NT2/D1 (cell line): ENCODE data around the gene PPP1R26.
A peak's percentile ranks its signal among the peaks of the same experiment; 100 is the strongest.

Source experiments
- DNase-seq: peaks from one replicate; pipeline ENCODE4 v3.0.0-alpha.2; 2011; ENCODE audit warnings: low read depth, low spot score
- H3K27me3 ChIP-seq: 2 replicates; pipeline ENCODE4 v1.6.0; 2011; ENCODE audit warnings: mild to moderate bottlenecking; ENCODE audit not compliant: insufficient read length, insufficient read depth
- H3K36me3 ChIP-seq: 2 replicates; pipeline ENCODE4 v1.6.1; 2011; ENCODE audit warnings: mild to moderate bottlenecking, low read length, mixed read lengths; ENCODE audit not compliant: insufficient read depth, insufficient read length
- H3K4me1 ChIP-seq: 2 replicates; pipeline ENCODE4 v1.5.1; 2011; ENCODE audit not compliant: insufficient read depth, insufficient read length
- H3K4me3 ChIP-seq: 2 replicates; pipeline ENCODE4 v1.5.1; 2011; ENCODE audit warnings: low read depth; ENCODE audit not compliant: insufficient read length
- H3K9ac ChIP-seq: 2 replicates; pipeline ENCODE4 v1.6.0; 2011; ENCODE audit warnings: low read depth; ENCODE audit not compliant: insufficient read length
- H3K9me3 ChIP-seq: 2 replicates; pipeline ENCODE4 v1.5.1; 2011; ENCODE audit warnings: mild to moderate bottlenecking, low read length; ENCODE audit not compliant: insufficient read depth
- SUZ12 ChIP-seq: IDR thresholded peaks from 2 replicates; pipeline ENCODE4 v1.6.1; 2011; ENCODE audit not compliant: insufficient read length, insufficient read depth; ENCODE audit errors: extremely low read depth
- YY1 ChIP-seq: IDR thresholded peaks from 2 replicates; pipeline ENCODE4 v1.6.1; 2011; ENCODE audit not compliant: insufficient read length, insufficient read depth
- ZNF274 ChIP-seq: IDR thresholded peaks from 2 replicates; pipeline ENCODE4 v1.6.1; 2011; ENCODE audit warnings: mild to moderate bottlenecking, low read depth, low read length

Gene PPP1R26

DNA sequence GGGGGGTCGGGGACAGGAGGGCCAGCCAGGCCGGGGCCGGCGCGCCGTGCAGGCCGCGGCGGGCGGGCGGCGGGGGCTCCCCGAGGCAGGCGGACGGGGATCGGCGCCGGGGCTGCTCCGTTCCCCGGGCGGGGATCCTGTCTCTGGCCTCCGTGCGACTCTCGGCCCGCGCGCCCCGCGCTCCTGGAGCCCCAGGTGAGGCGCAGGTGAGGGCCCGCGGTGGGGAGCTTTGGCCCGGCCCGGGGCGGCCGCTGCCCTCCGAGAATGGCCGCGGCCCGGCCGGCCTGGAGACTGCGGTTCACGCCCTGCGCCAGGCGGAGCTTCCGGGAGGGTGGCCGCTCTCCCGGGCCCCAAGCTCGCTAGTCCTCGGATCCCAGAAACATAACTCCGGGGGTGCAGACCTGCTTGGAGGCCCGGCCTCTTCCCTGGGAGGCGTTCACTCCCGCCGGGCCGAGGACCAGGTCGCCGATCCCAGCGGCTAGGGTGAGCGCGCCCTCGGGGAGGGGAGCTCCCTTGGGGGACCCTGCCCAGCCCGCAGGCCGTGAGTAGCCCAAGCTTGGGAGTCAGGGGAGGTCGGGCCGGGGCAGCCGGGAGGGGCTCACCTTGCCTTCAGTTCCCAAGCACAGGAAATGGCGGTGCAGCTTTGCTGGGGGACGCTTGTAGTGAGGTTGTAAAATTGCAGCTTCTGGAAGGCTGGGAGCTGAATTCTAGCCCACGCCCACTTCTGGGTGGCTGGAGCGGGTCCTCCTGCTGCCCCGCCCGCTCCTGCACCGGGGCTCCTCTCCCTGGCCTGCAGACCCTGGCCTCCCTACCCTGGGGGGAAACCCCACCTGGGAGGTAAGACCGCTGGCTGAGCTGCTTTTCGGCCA lies 723 bp downstream of the PPP1R26 start:
- Histone ChIP-seq H3K4me3 (peak overlapping the region; percentile 79), H3K36me3 (peaks cover 36% of the 10 kb centered on the region), H3K27me3 (no peaks in the 10 kb centered on the region), H3K4me1 (peaks cover 2% of the 10 kb centered on the region), H3K9ac (peak overlapping the region; percentile 90), H3K9me3 (no peaks in the 10 kb centered on the region)
- TF ChIP-seq YY1, result no peak
- TF ChIP-seq ZNF274, result no peak
- no peak for TF ChIP-seq SUZ12
- DNase-seq, result no peak

DNA sequence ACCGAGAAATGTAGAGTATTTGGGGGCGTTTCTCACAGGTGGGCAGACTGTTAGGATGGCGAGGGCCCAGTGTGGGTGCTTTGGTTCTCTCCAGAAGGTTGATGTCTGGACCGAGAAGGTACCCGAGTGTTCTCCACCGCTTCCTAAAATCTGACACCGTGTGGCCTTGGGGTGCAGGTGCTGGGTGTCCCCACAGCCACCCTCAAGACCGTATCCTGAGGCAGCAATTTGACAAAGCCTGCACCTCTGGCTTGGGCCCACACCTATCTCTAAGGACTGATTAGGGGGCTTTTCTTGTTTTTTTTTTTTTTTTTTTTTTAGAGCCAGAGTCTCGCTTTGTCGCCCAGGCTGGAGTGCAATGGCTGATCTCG lies 1.3 kb downstream of the PPP1R26 start:
- TF ChIP-seq ZNF274, result no peak
- no peak for TF ChIP-seq SUZ12
- TF ChIP-seq YY1, result no peak
- H3K27me3 ChIP-seq, result no peaks in the 10 kb centered on the region
- no peak for DNase-seq
- H3K4me3 ChIP-seq, result peak overlapping the region; percentile 79
- H3K36me3 ChIP-seq, result peaks cover 37% of the 10 kb centered on the region
- H3K4me1 ChIP-seq, result peaks cover 2% of the 10 kb centered on the region
- peak overlapping the region; percentile 90 for H3K9ac ChIP-seq
- H3K9me3 ChIP-seq, result no peaks in the 10 kb centered on the region

DNA sequence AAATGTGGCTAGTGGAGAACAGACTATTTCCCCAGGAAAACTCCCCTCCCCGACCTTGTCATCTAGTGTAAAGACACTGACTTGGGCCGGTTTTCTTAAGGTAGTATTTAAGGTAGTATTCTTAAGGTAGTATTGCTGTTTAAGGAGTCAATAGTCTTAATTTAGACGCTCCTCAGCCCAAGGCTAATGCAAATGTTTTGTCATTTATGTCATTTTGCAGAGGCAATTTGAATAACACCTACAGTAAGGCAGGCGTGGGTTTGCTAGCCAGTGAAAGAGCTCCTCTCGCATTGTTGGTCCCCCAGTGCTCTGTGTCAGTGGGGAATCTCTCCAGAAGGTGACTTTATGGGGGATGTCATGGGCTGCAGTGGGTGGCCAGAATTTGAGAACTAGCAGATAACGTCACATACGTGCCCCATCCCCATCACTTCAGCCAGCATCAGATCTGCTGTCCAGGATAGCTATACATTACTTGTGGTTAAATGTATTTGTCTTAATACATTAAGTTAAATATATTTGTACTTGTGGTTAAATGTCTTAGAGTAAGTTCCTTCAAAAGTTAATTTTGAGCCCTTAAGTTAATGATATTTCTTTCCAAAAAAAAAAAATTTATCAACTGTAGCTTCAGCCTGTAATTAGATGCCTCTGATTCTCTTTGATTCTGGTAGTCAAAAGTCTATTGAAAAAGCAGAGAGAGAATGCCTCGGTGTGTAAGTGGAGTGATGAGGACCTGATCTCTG lies 2.6 kb downstream of the PPP1R26 start:
- Histone ChIP-seq H3K9me3 (no peaks in the 10 kb centered on the region), H3K36me3 (peaks cover 49% of the 10 kb centered on the region), H3K4me1 (peaks cover 2% of the 10 kb centered on the region), H3K27me3 (no peaks in the 10 kb centered on the region), H3K9ac (no peak overlapping the region), H3K4me3 (no peak overlapping the region)
- TF ChIP-seq ZNF274 (no peak), SUZ12 (no peak), YY1 (no peak)
- DNase-seq, result no peak

DNA sequence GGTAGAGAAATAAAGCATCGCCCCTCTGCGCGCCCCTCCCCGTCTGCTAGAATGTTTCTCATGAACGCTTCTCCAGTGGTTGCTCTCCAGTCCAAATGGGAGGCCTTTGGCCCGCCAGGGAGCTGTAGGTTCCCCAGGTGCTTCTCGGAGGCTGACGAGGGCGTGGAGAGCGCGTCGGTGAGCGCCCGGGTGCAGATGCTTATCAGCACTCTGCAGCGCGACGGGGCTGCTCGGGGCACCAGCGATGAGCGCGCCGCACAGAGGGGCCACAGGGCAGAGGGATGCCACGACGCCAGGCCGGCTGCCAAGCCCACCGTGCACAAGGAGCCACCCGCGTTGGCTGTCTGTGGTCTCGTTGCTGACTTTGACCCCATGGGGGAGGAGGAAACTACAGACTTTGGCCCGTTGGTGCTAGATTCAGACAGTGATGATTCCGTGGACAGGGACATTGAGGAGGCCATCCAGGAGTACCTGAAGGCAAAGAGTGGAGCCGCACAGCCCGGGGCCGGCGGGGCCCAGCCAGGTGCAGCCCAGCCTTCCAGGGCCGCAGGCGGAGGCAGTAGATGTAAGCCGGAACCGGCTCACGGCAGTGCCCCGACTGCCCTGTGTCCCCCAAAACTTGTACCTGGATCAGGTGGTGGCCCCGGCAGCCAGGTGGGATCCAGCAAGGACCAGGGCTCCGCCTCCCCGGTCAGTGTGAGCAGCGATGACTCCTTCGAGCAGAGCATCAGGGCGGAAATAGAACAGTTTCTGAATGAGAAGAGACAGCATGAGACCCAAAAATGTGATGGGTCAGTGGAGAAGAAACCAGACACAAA lies 5.1 kb downstream of the PPP1R26 start:
- peaks cover 70% of the 10 kb centered on the region for H3K36me3 ChIP-seq
- DNase-seq, result no peak
- H3K9ac ChIP-seq, result no peak overlapping the region
- no peak overlapping the region for H3K4me3 ChIP-seq
- H3K4me1 ChIP-seq, result no peaks in the 10 kb centered on the region
- TF ChIP-seq SUZ12, result no peak
- TF ChIP-seq YY1, result no peak
- TF ChIP-seq ZNF274, result no peak
- H3K9me3 ChIP-seq, result no peaks in the 10 kb centered on the region
- no peaks in the 10 kb centered on the region for H3K27me3 ChIP-seq

DNA sequence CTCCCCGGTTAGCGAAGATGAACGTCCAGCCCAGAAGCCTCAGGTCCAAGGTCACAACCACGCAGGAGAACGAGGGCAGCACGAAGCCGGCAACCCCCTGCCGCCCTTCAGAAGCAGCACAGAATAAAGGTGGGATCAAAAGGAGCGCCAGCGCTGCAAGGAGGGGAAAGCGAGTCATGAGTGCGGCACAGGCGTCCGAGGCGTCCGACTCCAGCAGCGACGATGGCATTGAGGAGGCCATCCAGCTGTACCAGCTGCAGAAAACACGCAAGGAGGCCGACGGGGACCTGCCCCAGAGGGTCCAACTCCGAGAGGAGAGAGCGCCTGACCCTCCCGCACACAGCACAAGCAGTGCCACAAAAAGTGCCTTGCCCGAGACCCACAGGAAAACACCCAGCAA lies 5.8 kb downstream of the PPP1R26 start:
- no peak overlapping the region for H3K9ac ChIP-seq
- H3K36me3 ChIP-seq, result peaks cover 70% of the 10 kb centered on the region
- H3K9me3 ChIP-seq, result no peaks in the 10 kb centered on the region
- H3K4me3 ChIP-seq, result no peak overlapping the region
- no peak for TF ChIP-seq ZNF274
- TF ChIP-seq SUZ12, result no peak
- no peak for TF ChIP-seq YY1
- peaks cover 4% of the 10 kb centered on the region for H3K4me1 ChIP-seq
- no peaks in the 10 kb centered on the region for H3K27me3 ChIP-seq
- DNase-seq, result no peak

DNA sequence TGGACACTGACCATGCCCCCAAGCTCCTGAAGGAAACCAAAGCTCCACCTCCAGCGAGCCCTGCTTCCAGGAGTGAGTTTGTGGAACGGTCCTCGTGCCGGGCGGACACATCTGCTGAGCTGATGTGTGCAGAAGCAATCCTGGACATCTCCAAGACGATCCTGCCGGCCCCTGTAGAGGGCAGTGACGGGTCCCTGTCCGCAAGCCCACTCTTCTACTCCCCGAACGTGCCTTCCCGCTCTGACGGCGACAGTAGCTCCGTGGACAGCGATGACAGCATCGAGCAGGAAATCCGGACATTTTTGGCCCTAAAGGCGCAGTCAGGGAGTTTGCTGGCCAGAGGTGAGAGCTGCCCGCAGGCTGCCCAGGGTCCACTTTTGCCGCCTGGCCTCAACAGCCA lies 6.2 kb downstream of the PPP1R26 start:
- Histone ChIP-seq H3K9me3 (no peaks in the 10 kb centered on the region), H3K36me3 (peaks cover 70% of the 10 kb centered on the region), H3K27me3 (no peaks in the 10 kb centered on the region), H3K4me1 (peaks cover 6% of the 10 kb centered on the region), H3K4me3 (no peak overlapping the region), H3K9ac (no peak overlapping the region)
- DNase-seq, result no peak
- TF ChIP-seq ZNF274 (no peak), YY1 (no peak), SUZ12 (no peak)
